Activated CD4-positive, alpha-beta T cell treated with anti-CD3 and anti-CD28 coated beads, Interleukin-2, amount 50 U/mL, for 1 hour (primary cell): ENCODE data around the gene ARID1B.

Source experiments
- DNase-seq: peaks from one replicate; pipeline ENCODE4 v3.0.0-alpha.2; 2020

The ARID1B gene

DNA sequence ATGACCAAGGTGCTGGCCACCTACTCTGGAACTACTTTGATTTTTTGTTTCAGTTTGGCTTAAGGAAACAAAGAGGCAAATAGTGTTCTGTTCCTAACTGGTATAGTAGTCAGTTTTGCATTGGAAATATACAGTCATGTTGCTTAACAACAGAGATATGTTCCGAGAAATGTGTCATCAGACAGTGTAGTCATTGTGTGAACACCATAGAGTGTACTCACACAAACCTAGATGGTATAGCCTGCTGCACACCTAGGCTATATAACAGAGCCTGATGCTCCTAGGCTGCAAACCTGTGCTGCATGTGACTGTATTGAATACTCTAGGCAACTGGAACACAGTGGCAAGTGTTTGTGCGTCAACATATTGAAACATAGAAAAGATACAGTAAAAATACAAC, 80.4 kb downstream of the ARID1B start:
- no peak for DNase-seq

- DNase-seq, result no peak
Measured at GRCh38 chr6:156859686-156860085, 82.5 kb downstream of the ARID1B start.

- no peak for DNase-seq
Measured at GRCh38 chr6:156862711-156863110, 85.5 kb downstream of the ARID1B start.

- DNase-seq, result no peak
Measured at GRCh38 chr6:156863504-156863903, 86.3 kb downstream of the ARID1B start.

- no peak for DNase-seq
Measured at GRCh38 chr6:156864557-156864956, 87.4 kb downstream of the ARID1B start.

DNA sequence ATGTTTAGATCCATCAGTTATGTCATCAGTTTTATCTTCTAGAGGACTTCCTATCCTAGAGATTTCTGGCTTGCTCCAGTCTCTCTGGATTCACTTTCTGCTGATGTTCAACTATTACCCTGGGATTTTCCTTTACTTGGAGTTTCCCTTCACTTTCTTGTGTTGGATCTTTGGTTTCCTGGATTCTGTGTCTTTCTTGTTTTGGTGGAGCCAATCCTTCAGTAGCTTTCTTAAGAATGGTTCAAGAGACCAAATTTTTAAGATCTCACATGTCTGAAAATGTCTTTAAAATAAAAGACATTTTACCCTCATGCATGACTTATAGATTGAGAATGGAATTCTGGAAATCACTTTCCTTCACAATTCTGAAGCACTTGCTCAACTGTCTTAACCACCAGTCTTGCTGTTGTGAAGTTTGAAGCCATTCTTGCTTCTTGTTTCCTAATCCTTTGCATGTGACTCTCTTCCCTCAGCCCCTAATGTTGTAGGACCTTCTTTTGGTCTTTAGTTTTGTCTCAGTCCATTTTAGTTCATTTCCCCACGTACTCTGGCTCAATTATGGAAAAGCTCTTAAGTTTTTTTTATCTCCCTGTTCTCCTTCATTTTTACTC, 87.9 kb downstream of the ARID1B start:
- no peak for DNase-seq

DNA sequence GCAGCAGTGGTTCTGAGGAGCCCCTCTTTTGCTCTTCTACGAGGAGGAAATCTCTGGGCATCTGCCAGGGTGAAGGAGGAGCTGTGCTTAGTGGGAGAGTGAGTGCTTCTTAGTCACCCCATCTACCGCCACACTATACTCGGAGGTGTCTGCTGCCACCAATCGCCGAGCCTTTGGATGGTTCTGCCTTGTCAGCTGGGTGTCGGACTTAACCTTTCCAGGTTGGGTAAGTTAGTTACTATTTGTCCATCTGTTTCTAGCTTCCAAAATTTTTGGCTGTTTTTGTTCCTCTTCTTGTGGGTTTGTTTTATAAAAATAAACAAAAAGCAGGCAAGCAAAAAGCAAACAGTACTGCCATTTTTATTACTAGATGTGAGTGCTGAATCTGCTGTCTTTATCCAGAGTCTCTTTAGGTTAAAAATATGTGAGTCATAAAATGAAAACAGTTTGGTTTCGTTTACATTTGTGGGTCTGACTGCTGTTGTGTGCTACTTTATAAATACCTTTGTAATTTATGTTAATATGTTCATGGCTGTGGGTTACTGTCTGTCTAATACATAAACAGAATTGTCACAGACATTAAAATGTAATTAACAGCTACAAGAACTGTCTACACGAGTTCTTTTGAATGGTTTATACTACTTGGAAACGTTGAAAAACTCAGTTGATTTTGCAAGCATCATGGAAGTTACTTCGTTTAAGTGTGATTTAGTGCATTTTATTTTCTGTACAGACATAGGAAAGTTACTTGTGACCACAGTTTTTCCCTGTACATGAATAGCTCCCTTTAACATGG, 89.2 kb downstream of the ARID1B start:
- DNase-seq, result no peak

- no peak for DNase-seq
Measured at GRCh38 chr6:156867121-156867520, 89.9 kb downstream of the ARID1B start.

DNA sequence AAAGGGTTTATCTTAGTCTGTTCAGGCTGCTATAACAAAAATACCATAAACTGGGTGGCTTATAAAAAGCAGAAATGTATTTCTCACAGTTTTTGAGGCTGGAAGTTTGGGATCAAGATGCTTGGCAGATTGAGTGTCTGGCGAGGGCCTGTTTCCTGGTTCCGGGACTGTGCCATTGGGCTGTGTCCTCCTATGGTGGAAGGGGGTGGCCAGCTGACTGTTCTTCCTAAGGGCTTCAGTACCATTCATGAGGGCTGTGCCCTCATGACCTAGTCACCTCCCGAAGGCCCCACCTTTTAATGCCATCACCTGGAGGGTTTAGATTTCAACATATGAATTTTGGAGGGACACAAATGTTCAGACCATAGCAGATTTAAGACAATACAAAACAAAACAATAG, 91.2 kb downstream of the ARID1B start:
- no peak for DNase-seq

GRCh38 chr6:156869980-156870398, 92.8 kb downstream of the ARID1B start:
- DNase-seq, result no peak

DNA sequence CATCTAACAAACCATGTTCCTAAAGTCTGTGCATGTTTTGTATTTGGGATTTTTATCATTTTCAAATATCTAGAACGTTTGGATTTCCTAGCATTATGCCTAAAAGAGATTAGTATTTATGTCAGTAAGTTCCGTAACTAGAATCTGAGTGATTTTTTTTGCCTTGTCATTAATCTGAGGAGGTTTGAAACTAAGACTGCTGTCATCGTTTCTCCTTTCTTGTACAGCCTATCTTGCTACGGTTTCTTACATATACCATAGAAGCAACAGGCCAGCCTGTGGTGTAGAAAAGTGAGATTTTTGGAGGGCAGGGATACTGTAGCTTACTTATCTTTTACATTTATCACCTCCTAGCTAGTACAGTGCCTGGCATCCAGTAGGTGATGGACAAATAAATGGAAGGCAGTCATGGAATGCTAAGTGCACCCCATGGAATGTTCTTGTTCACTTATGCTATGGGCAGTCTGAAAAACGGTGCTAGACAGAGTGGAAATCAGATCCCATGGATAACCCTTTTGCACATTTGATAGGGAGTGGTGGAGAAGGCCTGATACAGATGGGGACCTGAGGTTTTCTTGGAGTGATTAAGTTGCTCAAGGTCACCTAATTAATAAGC, 93.9 kb downstream of the ARID1B start:
- DNase-seq, result no peak

DNA sequence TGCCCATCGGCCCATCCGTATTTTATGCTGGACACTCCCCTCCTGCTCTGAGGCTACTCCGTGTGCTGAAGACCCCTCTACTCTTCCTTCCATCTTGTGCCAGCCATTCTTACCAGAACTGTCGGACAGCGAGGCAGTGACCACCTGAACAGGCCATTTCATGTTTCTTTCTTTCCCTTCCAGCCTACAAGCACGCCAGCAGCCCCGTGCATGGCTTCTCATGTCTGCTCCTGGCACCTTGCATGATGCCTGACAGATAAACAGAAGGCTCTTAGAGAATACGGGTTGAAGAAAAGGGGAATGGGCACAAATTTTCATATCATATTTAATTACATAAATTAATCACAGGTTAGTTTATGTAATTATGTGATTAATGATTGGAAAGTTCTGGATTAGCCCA, 95.7 kb downstream of the ARID1B start:
- DNase-seq, result no peak

DNA sequence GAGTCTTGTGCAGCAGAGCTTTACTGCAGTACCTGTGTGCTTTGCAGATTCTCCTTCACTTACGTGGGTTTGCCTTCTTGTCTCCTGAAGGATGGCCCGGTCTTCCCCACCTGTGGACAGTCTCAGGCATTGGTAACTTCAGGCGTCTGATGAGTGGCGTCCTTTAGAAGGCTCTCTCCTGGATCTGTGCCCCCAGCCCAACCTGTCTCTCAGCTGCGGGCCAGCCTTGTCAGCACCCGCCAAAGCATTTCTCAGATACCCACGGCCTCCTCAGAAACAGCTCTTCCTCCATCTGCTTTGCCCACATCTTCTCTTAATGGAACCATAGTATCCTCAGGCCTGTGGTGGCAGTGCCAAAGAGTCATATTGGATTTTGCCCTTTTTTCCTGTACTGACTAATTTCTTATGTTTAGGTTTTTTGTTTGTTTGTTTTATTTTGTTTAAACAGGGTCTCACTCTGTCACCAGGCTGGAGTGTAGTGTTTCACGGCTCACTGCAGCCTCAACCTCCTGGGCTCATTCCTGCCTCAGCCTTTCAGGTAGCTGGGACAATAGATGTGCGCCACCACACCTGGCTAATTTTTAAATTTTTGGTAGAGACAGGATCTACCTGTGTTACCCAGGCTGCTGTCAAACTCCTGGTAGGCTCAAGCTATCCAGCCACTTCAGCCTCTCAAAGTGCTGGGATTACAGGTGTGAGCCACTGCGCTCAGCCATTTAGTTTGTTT, 96.6 kb downstream of the ARID1B start:
- DNase-seq, result no peak

DNA sequence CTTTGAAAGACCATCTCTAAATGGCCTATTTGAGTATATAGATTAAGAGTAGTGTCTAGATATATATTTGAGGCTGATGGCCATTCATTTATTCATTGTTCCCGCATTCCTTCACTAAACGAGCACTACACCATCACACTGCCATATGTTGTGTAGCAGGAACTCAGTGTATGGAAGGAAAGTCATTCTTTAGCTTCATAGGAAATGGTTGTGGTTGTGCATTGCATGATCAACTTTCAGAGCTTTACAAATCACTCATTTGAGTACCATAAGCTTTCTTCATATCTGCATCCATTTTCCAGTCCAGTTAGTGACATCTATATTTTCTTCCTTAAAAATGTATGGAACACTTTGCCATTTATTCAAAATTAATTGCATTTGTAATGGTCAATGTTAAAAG, 97.9 kb downstream of the ARID1B start:
- no peak for DNase-seq

GRCh38 chr6:156876302-156876701, 99.1 kb downstream of the ARID1B start:
- DNase-seq, result no peak

DNA sequence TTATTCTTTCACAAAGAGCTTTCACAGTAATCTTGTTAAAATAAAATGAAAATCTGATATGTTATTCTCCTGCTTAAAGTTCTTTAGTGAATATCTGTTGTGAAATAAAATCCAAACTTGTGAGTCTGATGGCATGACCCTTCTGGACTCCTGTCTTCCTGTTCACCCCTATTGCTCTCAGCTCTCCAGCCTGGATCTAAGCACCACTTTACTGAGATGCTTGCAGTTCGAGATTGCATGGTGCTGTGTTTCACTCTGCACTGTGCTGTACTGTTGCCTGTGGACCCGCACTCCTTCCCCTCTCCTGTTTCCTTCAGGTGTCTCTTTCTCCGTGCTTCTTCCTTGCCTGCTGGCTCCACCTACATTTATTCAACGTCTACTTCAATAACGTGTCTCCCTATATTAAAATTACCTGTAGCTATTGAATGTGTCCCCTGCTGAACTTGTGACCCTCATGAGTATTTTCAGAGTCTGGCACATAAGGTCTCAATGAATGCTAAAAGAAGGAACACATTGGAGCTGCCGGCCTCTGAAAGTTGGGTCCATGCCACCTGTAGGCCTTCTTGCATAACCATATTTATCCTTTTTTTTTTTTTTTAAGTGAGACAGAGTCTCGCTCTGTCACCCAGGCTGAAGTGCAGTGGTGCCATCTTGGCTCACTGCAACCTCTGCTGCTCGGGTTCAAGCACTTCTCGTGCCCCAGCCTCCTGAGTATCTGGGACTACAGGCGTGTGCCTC, 100.1 kb downstream of the ARID1B start:
- DNase-seq, result no peak

DNA sequence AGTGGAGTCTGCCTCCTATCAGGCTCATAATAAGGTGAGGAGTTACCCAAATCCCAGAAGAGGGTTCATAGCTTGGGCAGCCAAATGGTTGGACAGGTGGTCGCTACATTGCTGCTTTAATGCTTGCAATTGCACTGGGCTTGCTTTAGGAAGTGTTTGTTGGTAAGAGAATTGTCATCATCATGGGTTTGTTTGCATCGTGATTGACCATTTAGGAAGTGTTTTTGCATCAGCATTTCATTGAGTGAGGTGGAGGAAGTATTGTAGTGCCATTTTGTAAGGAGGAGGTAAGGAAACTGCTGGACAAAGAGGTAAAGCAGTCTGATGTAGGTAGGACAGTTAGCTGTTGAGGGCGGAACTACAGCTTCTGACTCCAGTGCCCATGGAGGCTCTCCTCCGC, 101.5 kb downstream of the ARID1B start:
- DNase-seq, result no peak

GRCh38 chr6:156879186-156879585, 102.0 kb downstream of the ARID1B start:
- DNase-seq, result no peak

DNA sequence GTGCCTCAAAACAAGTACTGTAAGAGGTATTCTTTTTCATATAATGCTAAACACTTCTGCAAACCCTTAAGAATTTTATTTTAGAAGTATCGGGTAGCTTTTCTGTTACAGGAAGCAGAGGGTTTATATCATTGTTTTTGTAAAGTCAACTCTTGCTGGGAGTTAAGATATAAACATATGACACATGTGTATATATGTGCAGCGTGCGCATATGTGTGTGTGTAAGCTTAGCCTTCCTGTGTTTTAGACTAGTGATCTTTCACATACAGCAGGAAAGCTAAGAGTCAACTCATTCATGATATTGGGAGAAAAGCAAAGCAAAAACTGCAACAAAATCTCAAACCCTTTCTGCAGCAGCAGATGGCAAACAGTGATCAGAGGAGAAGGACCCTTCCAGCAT, 102.4 kb downstream of the ARID1B start:
- DNase-seq, result no peak

- no peak for DNase-seq
Measured at GRCh38 chr6:156880913-156881312, 103.7 kb downstream of the ARID1B start.

GRCh38 chr6:156881687-156882629, 104.8 kb downstream of the ARID1B start:
- no peak for DNase-seq
